HG03558 (cell line): ENCODE results near the gene AXIN2.
"Not testable (repeated sequence)": the region's sequence is repeated elsewhere in the genome, so short reads cannot be mapped to it uniquely, and the experiment has no call there.

Experiments
- ATAC-seq: cut with Tn5 transposase; IDR thresholded peaks from one replicate; pipeline ENCODE4 v1.9.1; 2021; ENCODE audit warnings: moderate number of reproducible peaks; ENCODE audit not compliant: unreplicated experiment; ENCODE audit errors: extremely low read depth

The AXIN2 gene

GRCh38 chr17:65487990-65488389 lies 73.5 kb downstream of the AXIN2 start:
- ATAC-seq, result no peak

- ATAC-seq, result no peak
These were observed 74.3 kb downstream of the AXIN2 start for GRCh38 chr17:65487161-65487560.

GRCh38 chr17:65485388-65486299 lies 75.8 kb downstream of the AXIN2 start:
- ATAC-seq, result no peak

- not testable (repeated sequence) for ATAC-seq
These were observed 77.0 kb downstream of the AXIN2 start for GRCh38 chr17:65484405-65484804.

GRCh38 chr17:65483438-65483837 lies 78.0 kb downstream of the AXIN2 start:
- no peak for ATAC-seq

- no peak for ATAC-seq
These were observed 79.2 kb downstream of the AXIN2 start for GRCh38 chr17:65482201-65482600.

GRCh38 chr17:65479282-65479681 lies 82.2 kb downstream of the AXIN2 start:
- no peak for ATAC-seq
